Bronchial epithelial cell (primary cell): ENCODE results near the gene ADAMTS12. TPM values are rescaled to one million over a fixed set of nuclear protein-coding genes. Genes with fewer than 3 reads are reported as not detected.
A peak's percentile ranks its signal among the peaks of the same experiment; 100 is the strongest.
"Not testable (repeated sequence)": the region's sequence is repeated elsewhere in the genome, so short reads cannot be mapped to it uniquely, and the experiment has no call there.

Experiments used
- DNase-seq: peaks from one replicate; pipeline ENCODE4 v3.0.0-alpha.2; 2010; ENCODE audit warnings: low read depth
- FAIRE-seq: peaks from 2 replicates; lab custom pipeline; 2011; peaks lifted over from hg19 to GRCh38; lab: Jason Lieb, UNC
- H3K27me3 ChIP-seq: 2 replicates; pipeline ENCODE4 v1.5.1; 2011; ENCODE audit warnings: low read length; ENCODE audit not compliant: control insufficient read depth, insufficient read depth
- H3K36me3 ChIP-seq: 2 replicates; pipeline ENCODE4 v1.5.1; 2011; ENCODE audit warnings: low read length; ENCODE audit not compliant: control insufficient read depth, insufficient read depth
- H3K4me3 ChIP-seq: 2 replicates; pipeline ENCODE4 v1.5.1; 2011; ENCODE audit warnings: mild to moderate bottlenecking, low read depth, low read length, control low read depth
- total RNA-seq: library from RNA; depleted of rRNA; stranded (reverse); fragments of >200 nt; gene quantifications from 2 replicates; pipeline ENCODE4 v1.2.1, GENCODE V29; 2014
- TF ChIP-seq, protein P1 (sequence below): IDR thresholded peaks from 2 replicates; pipeline ENCODE4 v1.5.1; 2011; ENCODE audit warnings: mild to moderate bottlenecking, moderate library complexity, low read length, control low read depth, inconsistent platforms; ENCODE audit not compliant: insufficient read depth, severe bottlenecking

Gene ADAMTS12
- total RNA-seq, 1 donor from 2014 or later, result 0.26 TPM

DNA sequence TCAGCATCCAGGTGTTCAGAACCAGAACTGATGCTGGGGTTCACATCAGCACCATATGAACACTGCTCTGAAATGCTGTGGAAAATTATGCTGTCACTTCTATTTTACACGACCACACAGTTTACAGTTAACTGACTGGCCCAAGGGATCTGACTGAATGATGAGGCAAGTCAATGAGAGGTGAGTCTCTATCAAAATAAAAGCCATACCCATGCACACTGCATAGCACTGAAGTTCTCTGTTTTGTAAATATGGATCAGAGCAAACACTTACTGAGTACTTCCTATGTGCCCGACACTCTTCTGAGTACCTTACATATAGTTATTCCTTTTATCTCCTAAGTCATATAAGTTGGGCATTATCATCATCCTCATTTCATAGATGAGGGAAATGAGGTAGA is 328.3 kb downstream of the ADAMTS12 start:
- Histone ChIP-seq H3K27me3 (no peaks in the 10 kb centered on the region), H3K36me3 (no peaks in the 10 kb centered on the region), H3K4me3 (no peak overlapping the region)
- FAIRE-seq (no peak), DNase-seq (no peak)
- TF ChIP-seq, protein P1, sequence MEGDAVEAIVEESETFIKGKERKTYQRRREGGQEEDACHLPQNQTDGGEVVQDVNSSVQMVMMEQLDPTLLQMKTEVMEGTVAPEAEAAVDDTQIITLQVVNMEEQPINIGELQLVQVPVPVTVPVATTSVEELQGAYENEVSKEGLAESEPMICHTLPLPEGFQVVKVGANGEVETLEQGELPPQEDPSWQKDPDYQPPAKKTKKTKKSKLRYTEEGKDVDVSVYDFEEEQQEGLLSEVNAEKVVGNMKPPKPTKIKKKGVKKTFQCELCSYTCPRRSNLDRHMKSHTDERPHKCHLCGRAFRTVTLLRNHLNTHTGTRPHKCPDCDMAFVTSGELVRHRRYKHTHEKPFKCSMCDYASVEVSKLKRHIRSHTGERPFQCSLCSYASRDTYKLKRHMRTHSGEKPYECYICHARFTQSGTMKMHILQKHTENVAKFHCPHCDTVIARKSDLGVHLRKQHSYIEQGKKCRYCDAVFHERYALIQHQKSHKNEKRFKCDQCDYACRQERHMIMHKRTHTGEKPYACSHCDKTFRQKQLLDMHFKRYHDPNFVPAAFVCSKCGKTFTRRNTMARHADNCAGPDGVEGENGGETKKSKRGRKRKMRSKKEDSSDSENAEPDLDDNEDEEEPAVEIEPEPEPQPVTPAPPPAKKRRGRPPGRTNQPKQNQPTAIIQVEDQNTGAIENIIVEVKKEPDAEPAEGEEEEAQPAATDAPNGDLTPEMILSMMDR, result no peak

DNA sequence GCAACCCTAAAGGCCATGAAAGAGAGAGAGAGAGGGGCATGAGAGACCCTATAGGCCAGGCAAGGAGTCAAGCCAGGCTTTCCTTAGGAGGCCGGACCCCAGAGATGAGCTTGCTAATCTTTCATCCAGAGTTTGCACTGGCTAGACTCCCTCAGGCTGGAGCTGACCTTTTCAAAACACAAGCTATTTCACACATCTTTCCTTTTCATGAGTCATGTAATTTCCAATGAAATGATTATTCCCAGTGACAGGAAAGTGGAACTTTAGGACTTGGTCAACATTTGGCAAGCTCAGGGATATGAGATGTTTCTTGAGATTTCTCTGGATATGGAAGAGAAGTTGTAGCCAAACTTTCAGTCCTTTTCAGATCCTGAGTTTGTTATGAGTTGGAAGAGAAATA is 333.3 kb downstream of the ADAMTS12 start:
- FAIRE-seq (no peak), DNase-seq (no peak)
- Histone ChIP-seq H3K27me3 (no peaks in the 10 kb centered on the region), H3K36me3 (no peaks in the 10 kb centered on the region), H3K4me3 (no peak overlapping the region)
- TF ChIP-seq, protein P1, result no peak

DNA sequence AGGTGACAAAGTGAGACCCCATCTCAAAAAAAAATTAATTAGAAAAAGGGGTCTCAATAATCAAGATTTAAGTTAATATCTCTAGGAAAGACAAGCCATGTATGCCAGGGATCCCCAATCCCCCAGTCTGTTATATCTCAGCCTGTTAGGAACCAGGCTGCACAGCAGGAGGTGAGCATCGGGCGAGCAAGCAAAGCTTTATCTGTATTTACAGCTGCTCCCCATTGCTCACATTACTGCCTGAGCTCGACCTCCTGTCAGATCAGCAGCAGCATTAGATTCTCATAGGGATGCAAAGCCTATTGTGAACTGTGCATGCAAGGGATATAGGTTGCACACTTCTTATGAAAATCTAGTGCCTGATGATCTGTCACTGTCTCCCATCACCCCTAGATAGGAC is 334.2 kb downstream of the ADAMTS12 start:
- no peaks in the 10 kb centered on the region for H3K36me3 ChIP-seq
- DNase-seq (no peak), FAIRE-seq (no peak)
- TF ChIP-seq, protein P1, result no peak
- no peaks in the 10 kb centered on the region for H3K27me3 ChIP-seq
- H3K4me3 ChIP-seq, result no peak overlapping the region

DNA sequence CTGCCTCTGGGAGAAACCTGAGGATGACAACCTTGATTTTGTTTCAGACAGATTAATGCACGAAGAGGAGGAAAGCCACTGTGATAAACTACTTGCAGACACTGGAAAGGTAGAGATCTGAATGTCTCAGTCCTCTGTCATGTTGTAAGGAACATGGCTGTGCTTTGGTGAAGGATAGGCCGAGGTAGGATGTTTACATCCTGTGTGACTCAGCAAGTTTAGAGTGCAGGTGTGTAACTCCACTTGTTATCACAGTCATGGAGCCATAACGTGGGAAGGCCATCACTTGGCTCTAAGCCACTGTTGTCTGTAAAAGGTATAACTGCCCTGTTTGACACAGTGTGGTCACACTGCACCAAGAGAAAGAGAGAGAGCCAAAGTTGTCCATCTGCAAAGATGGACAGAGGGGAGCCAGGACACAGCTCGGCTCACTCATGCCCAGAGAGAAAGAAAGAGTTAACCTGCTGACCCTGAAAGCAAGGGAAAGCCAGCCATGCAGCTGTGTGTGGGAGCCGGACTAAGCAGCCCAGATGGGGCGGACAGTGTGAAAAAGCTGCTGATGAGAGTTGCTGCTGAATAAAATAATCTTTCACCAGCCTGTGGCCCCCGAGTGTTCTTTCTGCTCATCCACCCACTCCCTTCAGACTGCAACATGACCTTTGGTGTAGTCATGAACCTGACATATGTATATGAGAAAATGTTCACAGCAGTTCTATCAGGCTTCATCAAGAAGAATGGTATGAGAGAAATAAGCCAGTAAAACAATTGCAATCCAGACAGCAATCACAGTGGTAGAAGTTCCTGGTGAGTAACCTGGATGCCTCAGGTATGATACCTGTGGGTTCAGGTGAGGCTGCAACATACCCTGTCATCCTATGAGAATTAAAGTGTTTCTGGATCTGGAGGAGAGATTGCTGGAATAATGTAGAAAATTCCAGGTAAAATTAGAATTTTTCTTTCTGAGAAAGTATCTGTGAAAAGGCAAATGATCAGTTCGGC is 335.2 kb downstream of the ADAMTS12 start:
- Histone ChIP-seq H3K4me3 (no peak overlapping the region), H3K36me3 (no peaks in the 10 kb centered on the region), H3K27me3 (no peaks in the 10 kb centered on the region)
- TF ChIP-seq, protein P1, result no peak
- no peak for FAIRE-seq
- DNase-seq, result peak; percentile 30

DNA sequence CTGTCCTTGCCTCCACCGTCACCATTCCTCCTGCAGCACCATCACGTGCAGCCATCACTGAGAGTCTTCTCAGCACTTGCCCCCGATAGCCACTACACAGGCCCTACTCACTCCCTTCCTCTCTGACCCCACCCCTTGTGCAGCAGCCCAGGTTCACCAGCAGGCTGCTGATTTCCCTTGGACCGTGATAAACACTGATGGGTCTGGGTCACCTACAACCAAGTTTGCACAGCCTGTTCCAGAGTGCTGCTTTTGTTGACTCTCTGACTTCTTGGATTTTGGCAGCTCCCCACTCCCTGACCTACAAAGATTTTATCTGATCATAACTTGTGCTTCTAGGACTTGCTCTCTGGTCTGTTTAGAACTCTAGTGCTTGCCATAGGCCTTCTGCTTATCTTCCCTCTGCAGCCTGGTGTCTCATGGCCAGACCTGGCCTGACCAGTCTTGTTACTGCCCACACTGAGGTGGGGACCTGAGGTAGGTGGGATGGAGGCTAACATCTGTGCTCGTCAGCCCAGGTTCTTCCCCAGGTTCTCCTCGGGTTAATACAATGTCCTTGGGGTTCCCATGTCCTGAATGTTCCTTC is 341.7 kb downstream of the ADAMTS12 start:
- DNase-seq (no peak), FAIRE-seq (no peak)
- Histone ChIP-seq H3K4me3 (no peak overlapping the region), H3K27me3 (no peaks in the 10 kb centered on the region), H3K36me3 (no peaks in the 10 kb centered on the region)
- TF ChIP-seq, protein P1, result no peak

DNA sequence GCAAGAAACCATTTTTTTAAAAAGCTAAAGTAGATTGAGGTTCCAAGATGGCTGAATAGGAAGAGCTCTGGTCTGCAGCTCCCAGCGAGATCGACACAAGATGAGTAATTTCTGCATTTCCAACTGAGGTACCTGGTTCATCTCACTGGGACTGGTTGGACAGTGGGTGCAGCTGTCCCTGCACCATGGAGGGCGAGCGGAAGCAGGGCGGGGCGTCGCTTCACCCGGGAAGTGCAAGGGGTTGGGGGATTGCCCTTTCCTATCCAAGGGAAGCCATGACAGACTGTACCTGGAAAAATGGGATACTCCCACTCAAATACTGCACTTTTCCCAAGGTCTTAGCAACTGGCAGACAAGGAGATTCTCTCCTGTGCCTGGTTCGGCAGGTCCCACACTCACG is 352.0 kb downstream of the ADAMTS12 start:
- H3K27me3 ChIP-seq, FAIRE-seq, H3K4me3 ChIP-seq, H3K36me3 ChIP-seq, DNase-seq: not testable (repeated sequence)
